GM21825 (cell line): ENCODE results near the gene SVIL.
"Not testable (repeated sequence)": the region's sequence is repeated elsewhere in the genome, so short reads cannot be mapped to it uniquely, and the experiment has no call there.

Source experiments
- ATAC-seq: cut with Tn5 transposase; IDR thresholded peaks from one replicate; pipeline ENCODE4 v1.9.1; 2021; ENCODE audit warnings: mild to moderate bottlenecking, moderate library complexity; ENCODE audit not compliant: unreplicated experiment

The SVIL gene

DNA sequence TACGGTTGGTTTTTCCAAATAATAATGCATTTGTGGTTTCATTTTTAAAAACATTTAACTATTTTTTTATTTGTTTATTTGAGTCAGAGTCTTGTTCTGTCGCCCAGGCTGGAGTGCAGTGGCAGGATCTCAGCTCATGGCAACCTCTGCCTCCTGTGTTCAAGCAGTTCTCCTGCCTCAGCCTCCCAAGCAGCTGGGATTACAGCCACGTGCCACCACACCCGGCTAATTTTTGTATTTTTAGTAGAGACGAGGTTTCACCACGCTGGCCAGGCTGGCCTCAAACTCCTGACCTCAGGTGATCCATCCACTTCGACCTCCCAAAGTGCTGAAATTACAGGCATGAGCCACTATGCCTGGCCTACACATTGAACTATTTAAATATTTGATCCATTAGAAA, 28.1 kb downstream of the SVIL start:
- ATAC-seq, result not testable (repeated sequence)

DNA sequence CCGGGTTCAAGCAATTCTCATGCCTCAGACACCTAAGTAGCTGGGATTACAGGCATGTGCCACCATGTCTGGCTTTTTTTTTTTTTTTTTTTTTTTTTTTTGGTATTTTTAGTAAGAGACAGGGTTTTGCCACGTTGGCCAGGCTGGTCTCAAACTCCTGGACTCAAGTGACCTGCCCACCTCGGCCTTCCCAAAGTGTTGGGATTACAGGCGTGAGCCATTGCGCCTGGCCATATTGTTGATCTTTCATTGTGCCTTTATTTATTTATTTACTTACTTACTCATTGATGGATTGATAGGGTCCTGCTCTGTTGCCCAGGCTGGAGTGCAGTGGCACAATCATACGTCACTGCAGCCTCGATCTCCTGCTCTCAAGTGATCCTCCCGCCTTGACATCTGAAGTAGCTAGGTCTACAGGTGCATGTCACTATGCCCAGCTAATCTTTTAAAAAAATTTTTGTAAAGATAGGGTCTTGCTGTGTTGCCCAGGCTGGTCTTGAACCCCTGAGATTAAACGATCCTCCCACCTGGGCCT, 30.4 kb downstream of the SVIL start:
- ATAC-seq, result no peak

- no peak for ATAC-seq
Observed at GRCh38 chr10:29603223-29603896, 31.4 kb downstream of the SVIL start.

DNA sequence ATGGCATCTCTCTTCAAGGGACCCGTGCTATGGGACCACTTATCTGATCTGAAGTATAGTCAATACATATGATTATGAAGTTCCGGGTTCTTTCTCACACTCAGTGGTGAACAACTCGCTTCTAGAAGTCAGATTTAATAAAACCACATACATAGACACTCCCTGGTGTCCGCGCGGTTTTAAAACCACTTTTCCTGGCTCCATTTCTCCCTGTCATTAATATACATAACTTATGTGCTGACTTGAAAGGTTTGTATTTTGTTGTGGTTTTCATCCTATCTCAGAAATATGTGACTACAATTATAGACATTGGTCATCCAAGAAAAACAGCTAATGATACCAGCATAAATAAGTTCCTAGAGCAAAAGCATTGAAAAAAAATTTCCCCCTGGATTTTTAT, 34.0 kb downstream of the SVIL start:
- ATAC-seq, result no peak

GRCh38 chr10:29600067-29600466, 34.7 kb downstream of the SVIL start:
- no peak for ATAC-seq

DNA sequence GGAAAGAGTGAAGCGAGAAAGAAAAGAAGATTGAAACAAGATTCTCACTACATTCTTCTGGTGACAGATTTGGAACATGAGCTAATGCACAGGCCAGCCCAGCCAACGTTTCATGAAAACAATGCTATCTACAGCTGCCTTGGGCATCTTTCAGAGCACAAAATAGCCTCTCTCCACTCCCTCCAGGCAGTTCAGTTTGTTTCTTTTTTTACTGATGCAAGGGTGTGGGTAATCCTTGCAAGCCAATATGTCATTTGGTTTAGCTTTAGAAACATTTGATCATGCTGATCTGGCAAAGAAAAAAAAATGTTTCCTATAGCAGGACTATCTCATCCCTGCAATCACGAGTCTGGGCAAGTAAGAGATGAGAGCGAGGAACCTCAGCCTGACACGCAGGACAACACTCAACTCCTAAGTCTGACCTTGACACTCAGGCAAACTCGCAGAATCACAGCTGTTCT, 35.9 kb downstream of the SVIL start:
- ATAC-seq, result no peak

DNA sequence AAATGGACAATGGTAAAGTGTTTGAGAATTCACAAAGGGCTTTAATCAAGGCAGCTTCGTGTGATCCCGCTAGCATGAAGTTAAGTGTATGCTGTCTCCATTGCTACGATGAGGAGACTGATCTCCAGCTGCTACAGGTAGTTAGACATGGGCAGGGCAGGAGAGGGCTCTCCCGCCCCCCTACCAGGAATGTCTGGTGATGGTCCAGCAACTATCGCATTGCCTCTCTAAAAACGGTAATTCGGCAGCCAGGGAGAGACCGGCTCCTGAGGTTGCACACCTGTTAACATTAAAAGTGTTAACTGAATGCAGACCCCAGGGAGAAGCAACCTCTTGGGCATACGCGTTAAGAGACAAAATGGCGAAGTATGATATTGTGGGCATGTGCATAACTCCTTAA, 37.9 kb downstream of the SVIL start:
- ATAC-seq, result no peak

GRCh38 chr10:29596356-29596755, 38.4 kb downstream of the SVIL start:
- ATAC-seq, result no peak

- ATAC-seq, result no peak
Observed at GRCh38 chr10:29595636-29596225, 39.0 kb downstream of the SVIL start.

GRCh38 chr10:29595146-29595545, 39.6 kb downstream of the SVIL start:
- no peak for ATAC-seq

DNA sequence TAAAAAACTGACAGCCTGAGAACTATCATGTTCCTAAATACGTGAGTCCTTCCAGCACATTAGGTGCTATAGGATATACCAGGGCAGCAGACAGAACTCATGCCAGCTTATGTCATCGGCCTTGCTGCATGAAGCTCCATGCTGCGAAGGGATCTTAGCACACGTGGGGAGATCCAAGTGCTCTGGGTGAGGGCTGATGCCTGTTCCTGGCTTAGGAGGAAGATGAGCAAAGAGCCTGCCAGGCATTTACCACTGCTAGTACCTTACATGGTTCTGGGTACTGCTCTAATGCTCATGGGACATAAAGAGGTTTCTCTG, 43.2 kb downstream of the SVIL start:
- ATAC-seq, result no peak

DNA sequence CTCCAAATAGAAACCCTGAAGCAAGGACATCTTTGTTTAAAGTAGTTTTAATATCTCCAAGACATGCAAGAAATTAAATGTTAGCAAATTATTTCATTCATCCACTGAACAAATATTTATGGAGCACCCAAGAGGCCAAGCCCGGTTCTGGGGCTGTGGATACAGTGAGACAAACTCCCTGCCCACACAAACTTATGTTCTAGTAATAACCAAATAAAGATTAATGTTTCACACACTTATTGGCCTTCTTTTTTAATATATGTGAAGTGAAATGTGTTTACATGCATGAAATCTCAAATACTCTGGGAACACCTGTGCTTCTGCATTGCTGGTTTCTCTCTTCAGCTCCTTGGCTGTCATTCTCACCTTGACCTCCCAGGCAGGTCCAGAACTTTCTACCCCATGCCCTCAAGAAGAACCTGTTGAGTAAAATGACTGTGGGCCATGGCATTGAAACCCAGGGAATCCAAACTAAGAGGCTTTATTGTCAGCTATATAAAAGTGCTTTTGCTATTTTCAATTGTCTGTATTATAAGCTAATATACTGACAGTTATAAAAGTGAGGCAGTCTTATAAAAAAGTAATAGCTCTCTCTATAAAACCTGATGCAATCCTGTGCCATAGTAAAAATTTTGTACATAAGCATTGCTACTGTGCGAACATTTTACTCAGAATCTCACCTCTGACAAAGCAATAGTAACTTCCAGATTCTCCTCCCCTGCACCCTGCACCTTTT, 43.7 kb downstream of the SVIL start:
- ATAC-seq, result no peak

DNA sequence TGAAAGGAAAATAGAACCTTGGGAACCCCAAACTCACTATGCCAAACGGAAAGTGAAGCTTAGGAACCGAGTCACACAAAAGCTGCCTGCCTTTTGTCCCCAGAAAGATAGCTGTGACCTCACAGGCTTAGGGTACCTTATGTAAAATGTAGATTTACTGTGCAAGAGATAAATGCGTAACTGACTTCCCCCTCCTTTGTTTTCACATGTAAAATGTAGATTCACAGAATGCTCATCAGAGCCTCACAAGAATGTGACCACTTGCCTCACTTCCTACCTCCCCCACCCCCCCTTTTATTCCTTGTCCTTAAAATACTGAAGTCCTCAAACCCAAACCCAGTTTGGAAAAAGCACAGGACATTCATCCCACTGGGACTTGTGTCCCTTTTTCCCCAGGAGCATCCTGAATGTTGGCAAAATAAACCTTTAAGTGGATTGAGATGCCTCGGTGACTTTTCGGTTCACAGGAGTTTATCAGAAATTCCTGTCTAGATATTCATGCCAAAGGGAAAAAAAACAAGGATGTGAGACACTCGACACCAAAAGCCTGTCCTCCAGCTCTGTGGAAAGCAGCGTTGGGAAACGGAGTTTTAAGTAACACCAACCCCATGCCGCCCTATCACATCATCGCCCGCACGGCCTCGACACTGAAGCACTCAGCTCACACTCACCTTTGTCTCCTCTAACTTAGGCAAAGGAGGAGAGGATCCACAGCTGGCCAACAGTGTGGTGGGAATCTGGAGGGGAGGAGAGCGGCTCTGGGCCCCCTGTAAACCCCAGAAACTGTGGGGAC, 45.9 kb downstream of the SVIL start:
- ATAC-seq, result no peak

DNA sequence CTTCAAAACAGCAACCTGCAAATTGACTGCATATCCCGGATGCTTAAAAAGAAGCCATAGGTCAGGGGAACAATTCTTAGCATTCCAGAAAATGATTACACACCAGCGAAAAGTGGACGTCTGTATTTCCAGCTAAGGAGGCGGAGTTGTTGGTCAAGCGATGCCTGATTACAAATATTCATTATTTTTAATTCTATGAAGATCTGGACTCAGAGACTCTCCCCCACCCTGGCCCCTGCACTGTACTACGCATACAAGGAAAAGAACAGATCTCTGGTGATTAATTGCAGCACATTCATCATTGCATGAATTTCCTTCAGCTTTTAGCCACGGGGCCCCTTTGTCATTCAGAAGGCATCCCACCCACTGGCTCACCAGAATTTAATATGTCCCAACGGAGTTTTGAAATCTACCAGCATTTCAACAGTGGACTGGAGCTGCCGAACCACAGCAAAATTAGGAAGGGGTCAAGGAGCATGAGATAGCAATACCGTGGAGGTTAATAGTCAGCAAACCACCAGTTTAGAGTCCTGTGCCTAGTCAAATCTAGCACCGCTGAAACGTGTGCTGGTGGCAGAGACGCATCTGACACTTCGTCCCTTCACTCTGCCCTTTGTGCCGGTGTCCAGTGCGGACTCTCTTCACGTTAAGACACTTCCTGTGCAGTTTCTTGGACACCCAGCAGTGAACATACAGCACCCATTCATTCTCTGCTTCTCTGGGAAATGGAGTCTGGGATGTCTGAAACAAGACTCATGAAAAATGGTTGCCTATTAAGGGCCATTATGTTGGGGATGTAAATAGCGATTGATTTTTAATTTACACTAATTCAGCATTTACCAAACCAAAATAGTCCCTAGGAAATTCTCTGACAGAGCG, 46.8 kb downstream of the SVIL start:
- not testable (repeated sequence) for ATAC-seq

GRCh38 chr10:29587102-29587749, 47.5 kb downstream of the SVIL start:
- not testable (repeated sequence) for ATAC-seq

DNA sequence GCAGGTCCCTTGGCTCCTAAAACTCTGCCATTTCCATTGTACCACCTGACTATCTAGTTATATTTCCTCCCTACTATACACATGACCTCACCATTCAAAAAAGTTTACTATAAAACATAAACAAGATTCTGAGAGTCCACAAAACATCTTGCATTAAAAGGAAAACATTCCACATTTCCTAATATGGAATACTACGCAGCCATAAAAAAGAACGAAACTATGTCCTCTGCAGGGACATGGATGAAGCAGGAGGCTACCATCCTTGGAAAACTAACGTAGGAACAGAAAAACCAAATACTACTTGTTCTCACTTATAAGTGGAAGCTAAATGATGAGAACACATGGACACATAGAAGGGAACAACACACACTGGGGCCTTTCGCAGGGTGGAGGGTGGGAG, 48.3 kb downstream of the SVIL start:
- ATAC-seq, result no peak

DNA sequence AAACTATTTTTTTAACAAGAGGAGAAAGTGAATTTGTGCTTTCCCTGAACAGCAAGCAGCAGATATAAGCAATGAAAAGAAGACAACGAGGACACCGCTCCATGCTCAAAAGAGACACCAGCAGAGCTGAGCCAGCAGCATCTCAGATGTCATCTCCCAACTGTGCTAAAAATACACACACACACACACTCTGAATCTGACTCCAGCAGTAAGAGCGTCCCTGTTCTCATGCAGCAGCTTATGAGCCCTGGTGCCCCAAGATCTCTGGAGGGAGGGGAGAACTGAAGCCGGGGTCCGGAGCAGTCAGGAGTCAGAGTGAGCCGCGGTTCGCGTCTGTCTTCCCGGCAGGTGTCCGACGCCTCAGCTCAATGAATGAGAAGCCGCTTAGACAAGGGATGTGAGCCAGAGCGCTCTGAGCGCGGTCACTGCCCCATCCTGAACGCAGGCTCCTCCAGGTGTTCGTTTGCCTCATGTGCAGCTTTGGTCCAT, 49.2 kb downstream of the SVIL start:
- ATAC-seq, result no peak

- no peak for ATAC-seq
Observed at GRCh38 chr10:29584436-29584835, 50.3 kb downstream of the SVIL start.

GRCh38 chr10:29583674-29584073, 51.1 kb downstream of the SVIL start:
- ATAC-seq, result no peak

GRCh38 chr10:29582769-29583168, 52.0 kb downstream of the SVIL start:
- not testable (repeated sequence) for ATAC-seq
